ENCODE data around the gene UBTD2.
"Not testable (repeated sequence)": the region's sequence is repeated elsewhere in the genome, so short reads cannot be mapped to it uniquely, and the experiment has no call there.

The UBTD2 gene, protein sequence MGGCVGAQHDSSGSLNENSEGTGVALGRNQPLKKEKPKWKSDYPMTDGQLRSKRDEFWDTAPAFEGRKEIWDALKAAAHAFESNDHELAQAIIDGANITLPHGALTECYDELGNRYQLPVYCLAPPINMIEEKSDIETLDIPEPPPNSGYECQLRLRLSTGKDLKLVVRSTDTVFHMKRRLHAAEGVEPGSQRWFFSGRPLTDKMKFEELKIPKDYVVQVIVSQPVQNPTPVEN

GRCh38 chr5:172283020-172283861, at the start of gene UBTD2:
Gene UBTD2 (minus strand): TSS chr5:172283764. CDS start chr5:172283665, 99 bp downstream.
- DNase-seq (ENCODE audit: insufficient read length, low spot score): peak; percentile 63
- FAIRE-seq: no peak
- peak; percentile 29 for TF ChIP-seq CTCF (IDR thresholded peaks at IDR 0.05; ENCODE audit: insufficient read depth, missing control alignments)

DNA sequence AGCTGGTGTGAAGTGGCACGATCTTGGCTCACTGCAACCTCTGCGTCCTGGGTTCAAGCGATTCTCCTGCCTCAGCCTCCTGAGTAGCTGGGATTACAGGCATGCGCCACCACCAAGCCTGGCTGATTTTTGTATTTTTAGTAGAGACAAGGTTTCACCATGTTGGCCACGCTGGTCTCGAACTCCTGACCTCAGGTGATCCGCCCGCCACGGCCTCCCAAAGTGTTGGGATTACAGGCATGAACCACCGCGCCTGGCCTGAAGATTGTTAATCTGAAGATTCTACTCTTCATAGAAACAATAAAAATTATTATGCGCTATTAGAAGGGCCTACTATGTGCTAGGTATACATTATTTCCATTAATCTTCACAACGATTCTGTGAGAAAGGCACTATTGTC, 43.3 kb upstream of the UBTD2 start:
- not testable (repeated sequence) for FAIRE-seq; DNase-seq (ENCODE audit: insufficient read length, low spot score)

DNA sequence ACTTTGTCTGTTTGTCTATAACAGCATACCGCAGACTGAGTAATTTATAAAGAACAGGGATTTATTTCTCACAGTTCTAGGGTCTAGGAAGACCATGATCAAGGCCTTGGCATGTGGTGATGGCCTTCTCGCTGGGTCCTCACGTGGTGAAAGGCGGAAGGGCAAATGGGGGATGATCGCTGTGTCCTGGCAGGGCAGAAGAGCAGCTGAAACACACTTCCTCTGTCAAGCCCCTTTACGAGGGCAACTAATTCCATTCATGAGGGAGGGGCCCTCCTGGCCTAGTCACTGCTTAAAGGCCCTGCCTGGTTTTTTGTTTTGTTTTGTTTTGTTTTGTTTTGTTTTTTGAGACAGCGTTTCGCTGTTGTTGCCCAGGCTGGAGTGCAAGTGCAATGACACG, 41.9 kb upstream of the UBTD2 start:
- no peak for DNase-seq (ENCODE audit: insufficient read length, low spot score)
- FAIRE-seq: no peak
- no peak for TF ChIP-seq CTCF (IDR thresholded peaks at IDR 0.05; ENCODE audit: insufficient read depth, missing control alignments)

GRCh38 chr5:172322028-172322965, 38.7 kb upstream of the UBTD2 start:
- no peak for TF ChIP-seq CTCF (IDR thresholded peaks at IDR 0.05; ENCODE audit: insufficient read depth, missing control alignments)
- FAIRE-seq: no peak
- DNase-seq (ENCODE audit: insufficient read length, low spot score): no peak

GRCh38 chr5:172321593-172321992, 38.0 kb upstream of the UBTD2 start:
- no peak for DNase-seq (ENCODE audit: insufficient read length, low spot score)
- no peak for TF ChIP-seq CTCF (IDR thresholded peaks at IDR 0.05; ENCODE audit: insufficient read depth, missing control alignments)
- FAIRE-seq: no peak

DNA sequence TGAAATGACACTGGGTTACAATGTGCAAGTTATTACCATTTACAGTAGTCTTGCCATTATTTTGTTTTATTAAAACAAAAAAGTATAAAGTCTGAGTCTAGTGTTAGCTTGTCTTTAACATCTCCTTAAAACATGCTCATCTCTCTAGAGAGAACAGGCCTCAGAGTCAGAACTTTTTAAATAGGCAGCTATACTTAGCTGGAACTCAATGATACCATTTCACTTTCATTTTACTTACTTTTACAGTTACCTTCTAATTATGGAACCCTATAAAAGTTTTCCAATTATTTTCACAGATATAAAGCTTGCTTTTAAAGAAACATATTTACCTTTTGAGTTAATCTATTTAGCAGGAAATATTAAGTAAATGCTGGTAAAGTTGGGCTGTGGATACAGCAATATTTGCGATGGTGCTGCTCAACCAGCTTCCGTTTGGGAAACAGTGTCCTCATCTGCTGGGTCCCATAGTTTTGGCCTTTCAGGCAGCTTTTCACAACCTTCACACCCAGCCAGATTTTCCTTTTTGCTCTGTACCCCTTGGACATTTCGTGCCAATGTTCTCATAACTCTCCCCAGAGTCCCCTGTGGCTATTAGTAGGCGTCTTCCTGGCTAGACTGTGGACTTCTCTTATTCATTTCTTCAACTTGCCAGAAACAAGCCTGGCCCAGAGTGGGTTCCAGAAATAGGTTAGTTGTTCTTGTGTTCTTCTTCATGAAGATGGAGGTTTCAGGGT, 36.3 kb upstream of the UBTD2 start:
- no peak for DNase-seq (ENCODE audit: insufficient read length, low spot score)
- FAIRE-seq: no peak
- no peak for TF ChIP-seq CTCF (IDR thresholded peaks at IDR 0.05; ENCODE audit: insufficient read depth, missing control alignments)
